M059J (cell line): Measurements from ENCODE around the gene SETDB1. TPM values are rescaled to one million over a fixed set of nuclear protein-coding genes. Genes with fewer than 3 reads are reported as not detected.

Experiments used
- DNase-seq: peaks from one replicate; pipeline ENCODE4 v3.0.0-alpha.2; 2012; ENCODE audit warnings: low read depth
- total RNA-seq: library from RNA; depleted of rRNA; stranded (reverse); fragments of >200 nt; shearing (Covaris generic); gene quantifications from 2 replicates; pipeline ENCODE4 v1.2.3, GENCODE V29; 2014

The SETDB1 gene
- total RNA-seq, 1 experiment from 2014 or later, result 27.8 TPM

DNA sequence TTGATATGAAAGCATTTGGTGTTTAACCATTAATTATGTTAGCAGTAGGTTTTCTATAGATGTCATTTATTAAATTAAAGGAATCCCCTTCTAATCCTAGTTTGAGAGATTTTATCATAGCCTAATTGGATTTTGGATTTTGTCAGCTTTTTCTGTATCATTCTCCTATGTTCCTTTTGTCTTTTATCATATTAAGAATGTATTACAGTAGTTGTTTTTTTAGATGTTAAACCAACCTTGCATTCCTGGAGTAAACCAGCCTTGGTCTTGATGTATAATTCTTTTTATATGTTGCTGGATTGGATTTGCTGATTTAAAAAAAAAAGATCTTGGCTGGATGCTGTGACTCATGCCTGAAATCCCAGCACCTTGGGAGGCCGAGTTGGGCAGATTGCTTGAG is 5.6 kb downstream of the SETDB1 start:
- peak; percentile 58 for DNase-seq

DNA sequence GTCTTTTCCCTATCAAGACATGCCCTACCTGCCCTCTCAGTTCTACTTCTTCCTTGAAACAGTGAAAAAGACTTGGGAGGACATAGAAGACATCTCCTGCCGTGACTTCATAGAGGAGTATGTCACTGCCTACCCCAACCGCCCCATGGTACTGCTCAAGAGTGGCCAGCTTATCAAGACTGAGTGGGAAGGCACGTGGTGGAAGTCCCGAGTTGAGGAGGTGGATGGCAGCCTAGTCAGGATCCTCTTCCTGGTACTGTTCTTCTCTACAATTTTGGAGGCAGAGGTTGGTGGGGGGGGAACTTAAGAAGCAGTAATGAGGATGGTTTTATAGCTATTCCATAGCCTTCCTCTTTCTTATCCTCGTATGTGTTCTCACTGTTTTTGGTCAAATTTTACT is 18.7 kb downstream of the SETDB1 start:
- no peak for DNase-seq

DNA sequence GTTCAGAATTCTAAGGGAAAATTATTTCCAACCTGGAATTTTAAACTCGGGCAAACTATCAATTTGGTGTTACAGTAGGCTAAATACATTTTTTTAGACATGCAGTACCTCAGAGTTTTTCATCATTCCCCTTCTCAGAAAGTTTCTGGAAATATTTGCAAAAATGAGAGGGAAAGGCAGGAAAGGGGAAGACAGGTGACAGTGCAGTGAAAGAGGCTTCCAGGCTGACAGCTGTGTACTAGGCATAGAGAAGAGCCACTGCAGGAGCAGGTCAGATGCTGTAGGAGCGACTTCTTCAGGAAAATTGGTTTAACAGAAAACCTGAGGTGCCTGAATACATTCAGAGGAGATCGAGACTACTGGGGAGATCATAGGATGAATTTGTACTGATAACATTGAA is 28.5 kb downstream of the SETDB1 start:
- DNase-seq, result no peak

DNA sequence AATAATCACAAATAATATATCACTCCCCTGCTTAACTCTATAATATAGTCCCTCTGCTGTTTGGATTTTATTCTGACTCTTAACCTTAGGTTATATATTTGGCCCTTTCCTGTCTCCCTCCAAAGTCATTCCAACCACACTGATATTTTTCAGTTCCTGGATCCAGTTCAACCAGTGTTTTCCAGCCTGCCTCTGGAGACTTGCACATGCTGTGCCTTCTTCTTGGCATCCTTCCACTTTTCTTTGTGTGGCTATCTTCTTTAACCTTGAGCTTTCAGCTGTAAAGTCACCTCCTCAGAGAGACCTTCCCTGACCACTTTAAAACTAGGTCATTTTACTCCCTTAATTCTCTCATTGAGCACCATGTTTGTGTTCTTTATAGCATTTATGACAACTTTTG is 29.1 kb downstream of the SETDB1 start:
- DNase-seq, result no peak

DNA sequence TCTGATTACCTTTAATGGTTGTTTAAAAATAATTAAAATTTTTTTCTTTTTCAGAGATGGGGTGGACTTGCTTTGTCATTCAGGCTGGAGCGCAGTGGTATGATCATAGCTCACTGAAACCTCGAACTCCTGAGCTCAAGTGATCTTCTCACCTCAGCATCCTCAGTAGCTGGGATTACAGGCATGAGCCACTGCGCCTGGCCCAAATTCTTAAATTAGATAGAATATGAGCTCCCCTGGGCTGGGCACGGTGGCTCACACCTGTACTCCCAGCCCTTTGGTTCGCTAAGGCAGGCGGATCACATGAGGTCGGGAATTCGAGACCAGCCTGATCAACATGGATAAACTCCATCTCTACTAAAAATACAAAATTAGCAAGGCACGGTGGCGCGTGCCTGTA is 31.5 kb downstream of the SETDB1 start:
- DNase-seq, result no peak

DNA sequence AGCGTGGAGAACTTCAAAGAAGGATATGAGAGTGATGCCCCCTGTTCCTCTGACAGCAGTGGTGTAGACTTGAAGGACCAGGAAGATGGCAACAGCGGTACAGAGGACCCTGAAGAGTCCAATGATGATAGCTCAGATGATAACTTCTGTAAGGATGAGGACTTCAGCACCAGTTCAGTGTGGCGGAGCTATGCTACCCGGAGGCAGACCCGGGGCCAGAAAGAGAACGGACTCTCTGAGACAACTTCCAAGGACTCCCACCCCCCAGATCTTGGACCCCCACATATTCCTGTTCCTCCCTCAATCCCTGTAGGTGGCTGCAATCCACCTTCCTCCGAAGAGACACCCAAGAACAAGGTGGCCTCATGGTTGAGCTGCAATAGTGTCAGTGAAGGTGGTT is 34.5 kb downstream of the SETDB1 start:
- DNase-seq, result no peak

DNA sequence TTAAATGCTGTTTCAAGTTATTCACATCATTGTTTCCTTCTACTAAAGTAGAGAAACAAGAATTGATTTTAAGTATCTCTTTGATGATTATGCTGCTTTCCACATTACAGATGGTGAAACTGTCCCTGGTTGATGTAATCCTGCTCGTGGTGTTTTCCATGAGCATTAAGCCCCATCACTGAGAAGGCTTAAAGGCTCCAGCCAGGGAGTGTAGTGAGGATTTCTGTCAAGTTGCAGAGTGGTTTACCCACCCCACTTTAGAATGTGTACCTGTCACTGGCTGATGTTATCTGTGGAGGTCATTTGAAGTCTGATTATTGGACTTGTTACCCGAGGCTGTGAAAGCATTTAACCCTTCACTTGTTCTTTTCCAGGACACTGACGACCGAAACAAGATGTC is 35.6 kb downstream of the SETDB1 start:
- DNase-seq, result no peak

DNA sequence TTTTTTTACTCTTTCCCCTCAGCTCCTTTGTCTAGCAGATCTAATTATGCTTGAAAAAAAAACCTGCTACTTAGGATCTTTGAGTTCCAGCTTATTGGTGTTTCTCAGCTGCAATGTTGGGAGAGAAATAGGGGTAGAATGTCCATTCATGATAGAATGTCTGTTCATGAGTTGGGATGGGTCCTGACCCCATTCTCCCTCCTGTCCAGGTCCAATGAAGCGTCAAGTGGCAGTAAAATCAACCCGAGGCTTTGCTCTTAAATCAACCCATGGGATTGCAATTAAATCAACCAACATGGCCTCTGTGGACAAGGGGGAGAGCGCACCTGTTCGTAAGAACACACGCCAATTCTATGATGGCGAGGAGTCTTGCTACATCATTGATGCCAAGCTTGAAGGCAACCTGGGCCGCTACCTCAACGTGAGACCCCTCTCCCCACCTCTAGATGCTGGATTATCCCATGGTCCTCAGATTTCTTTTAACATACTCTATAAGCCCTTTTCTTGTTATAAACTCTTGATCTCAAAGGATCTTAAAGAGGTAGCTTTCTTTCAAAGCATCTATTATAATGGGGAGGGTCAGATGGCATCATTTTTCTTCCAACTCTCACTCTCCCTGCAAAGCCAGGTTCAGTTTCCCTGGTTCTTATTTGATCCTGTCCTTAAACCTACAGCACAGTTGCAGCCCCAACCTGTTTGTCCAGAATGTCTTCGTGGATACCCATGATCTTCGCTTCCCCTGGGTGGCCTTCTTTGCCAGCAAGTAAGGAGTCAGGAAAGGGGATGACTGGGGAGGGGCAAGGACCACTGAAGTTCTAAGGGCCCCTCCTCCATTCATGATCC is 37.4 kb downstream of the SETDB1 start:
- DNase-seq, result no peak

DNA sequence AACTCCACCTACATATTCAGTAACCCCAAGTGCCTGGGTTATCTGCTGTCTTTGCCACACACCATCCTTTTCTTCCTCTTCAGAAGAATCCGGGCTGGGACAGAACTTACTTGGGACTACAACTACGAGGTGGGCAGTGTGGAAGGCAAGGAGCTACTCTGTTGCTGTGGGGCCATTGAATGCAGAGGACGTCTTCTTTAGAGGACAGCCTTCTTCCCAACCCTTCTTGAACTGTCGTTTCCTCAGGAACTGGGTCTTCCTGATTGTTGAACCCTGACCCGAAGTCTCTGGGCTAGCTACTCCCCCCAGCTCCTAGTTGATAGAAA is 38.0 kb downstream of the SETDB1 start:
- no peak for DNase-seq

DNA sequence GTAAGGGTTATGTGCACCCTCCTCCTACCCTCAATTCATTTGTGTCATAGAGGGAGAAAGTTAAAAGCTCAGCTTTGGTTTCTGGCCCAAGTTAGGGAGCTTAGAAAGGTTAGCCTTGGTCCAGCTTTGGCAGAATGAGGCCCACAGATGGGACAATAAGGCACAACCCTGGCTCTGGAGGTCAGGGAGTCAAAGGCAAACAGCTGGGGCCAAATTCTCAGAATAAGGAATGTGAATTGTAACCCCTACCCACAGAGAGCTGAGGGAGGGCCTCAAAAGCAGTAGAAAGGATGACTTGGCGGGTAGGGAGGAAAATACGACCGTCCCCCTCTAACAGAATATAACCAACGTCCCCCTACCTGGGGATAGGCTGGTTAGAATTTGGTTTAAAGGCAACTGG is 39.4 kb downstream of the SETDB1 start:
- no peak for DNase-seq

DNA sequence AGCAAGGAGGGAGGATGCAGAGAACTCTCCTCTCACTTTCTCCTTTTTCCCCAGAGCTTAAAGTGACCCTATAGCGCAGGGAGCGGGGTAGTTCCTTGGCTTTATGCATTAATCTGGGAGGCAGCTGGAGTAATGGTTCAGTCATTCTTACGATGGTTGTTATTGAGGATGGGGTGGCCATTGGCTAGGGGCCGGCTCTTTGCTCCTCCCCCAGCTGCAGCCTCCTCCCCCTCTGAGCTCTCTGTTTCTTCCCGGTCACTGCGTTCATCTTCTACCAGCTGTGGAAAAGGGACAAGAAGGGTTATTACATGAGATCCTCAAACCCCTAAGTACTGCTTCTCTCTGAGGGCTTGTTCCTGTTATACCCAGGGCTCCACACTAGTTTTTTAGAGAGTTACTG is 39.8 kb downstream of the SETDB1 start:
- no peak for DNase-seq

DNA sequence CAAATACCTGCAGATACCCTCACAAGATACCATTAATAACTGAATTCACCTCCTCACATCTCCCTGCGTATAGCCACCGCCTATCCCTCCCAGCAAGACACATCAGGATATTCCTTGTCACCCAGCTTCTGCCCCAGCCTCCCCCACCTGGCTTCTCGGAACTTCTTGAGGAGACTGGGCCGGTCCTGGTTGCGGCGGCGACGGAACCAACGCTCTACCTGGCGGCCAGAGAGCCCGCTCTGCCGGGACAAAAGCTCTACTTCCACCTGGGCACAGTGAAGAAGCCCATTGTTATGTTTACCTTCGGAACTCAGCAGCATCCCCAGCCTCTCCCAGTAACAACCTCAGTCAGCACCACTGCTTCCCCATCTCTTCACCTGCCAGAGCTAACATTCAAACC is 41.8 kb downstream of the SETDB1 start:
- DNase-seq, result no peak

DNA sequence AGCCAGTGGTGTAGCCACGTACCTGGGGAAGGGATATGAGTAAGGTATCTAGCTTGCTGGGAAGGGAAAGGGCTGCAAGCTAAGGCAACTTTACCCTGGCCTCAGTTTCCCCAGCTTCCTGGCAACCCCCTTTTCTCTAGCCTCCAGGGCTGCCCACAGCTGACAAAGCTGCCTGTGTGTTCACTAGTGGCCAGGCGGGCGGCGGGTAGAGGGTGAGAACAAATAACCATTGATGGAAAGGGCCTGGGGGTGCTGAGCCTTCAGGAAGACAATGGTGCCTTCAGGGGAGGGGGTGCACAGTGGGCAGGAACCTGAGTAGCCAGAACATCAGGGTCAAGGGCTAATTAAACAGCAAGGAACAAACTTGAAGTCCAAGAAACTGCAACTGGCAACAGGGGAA is 42.3 kb downstream of the SETDB1 start:
- no peak for DNase-seq

DNA sequence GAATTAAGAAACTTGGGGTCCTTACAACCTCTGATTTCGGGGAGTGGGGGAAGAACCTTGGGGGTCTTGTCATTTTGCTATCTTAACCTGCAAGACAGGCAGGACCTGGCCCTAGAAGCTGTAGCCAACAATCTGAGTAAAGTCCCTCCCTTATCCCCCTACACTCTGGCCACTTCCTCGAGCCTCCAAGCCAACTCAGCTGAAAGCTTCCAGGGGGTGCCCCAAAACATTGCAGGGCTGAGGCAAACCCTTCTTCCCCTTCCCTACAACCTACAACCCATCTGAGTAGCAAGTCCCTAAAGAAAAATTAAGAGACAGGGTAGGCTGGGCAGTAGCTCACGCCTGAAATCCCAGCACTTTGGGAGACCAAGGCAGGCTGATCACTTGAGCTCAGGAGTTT is 43.5 kb downstream of the SETDB1 start:
- no peak for DNase-seq

DNA sequence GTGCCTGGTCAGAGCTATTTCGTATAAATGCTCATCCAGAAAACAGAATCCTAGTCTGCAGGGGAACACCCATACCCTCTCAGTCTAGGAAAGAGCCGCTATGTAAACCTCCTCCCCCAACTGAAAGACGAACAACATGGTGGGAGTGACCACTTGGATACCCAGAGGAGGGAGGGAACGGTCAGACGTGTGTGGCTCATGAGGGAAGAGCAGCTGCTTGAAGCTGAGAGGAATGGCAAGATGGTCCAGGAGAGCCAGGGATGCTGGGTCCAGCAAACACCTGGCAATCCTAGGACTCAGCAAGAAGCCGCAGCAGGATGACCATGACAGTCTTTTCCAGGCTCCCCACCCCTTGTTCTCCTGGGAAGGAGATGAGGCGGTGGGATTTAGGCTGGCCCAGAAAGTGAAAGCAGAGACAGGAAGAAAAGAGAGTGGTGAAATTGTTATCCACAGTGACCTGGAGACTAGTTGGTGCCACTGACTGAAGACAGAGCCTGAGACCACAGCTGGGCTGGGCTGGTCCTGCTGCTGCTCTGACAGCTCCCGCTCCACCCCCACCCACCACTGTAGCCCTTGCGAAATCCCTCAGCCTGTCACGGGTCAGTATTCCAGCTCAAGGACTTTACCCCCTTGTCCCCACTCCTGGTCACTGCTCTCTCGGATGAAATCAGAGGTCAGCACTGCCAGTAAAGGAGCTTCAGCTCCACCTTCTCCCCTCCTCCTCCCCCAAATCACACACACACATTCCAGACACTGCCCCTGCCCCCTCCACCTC is 44.8 kb downstream of the SETDB1 start:
- no peak for DNase-seq

DNA sequence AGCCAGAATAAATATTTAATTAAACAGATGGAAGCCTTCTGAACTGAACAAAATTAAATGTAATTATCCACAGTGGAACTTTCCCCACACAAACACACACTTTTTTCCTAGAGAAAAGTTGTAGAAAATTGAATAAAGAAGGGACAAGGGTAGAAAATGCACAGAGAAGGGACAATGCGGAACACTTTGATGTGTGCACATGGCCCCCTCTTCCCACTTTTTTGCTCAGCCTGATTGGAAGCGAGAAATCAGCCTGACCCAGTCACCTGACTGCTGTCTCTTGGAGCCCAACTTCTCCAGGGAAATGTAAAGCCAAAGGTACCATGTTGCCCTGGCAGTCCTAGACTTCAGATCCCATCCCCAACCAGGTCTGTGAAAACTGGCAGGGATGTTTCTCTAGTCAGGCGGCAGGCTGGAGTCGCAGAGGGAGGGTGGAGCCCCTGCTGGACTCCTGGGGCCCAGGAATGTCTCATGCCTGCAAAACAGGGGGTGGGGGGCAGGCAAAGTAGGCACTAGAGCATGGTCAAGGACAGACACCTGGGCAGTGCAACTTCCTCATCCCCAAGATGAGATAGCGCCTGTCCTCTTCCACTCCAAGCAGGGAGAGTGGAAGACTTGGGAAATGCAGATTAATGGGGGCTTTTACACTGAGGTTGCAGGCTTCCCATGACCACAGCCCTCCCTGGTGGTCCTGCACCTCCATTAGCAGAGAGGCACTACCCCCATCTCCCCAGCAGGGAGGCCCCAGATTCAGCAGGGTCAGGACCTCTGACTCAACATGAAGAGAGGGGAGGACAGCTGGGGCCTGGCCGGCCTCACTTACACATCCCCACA is 45.6 kb downstream of the SETDB1 start:
- no peak for DNase-seq

DNA sequence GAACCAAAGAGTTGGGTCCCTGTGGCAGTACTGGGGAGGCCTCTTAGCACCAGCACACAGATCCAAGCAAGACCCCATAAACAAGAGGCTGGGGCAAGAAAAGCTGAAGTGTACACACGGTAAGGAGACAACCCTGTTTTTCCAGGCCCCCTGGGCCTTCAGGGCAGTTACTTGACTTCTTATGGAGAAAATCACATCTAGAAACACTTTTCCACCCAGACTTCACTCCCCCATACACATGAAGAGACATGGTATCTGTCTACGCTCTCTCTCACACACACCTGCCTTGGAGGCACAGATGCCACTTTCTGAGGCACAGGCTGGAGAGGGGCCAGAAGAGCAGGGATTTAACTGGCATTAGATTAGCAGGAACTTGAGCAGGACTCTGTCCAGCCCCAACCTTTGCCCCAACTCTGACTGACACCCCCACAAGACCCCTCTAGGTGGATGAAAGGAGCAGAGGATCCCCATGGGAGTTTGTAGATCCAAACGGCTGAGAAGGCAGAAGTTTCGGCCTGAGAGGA is 46.3 kb downstream of the SETDB1 start:
- no peak for DNase-seq

DNA sequence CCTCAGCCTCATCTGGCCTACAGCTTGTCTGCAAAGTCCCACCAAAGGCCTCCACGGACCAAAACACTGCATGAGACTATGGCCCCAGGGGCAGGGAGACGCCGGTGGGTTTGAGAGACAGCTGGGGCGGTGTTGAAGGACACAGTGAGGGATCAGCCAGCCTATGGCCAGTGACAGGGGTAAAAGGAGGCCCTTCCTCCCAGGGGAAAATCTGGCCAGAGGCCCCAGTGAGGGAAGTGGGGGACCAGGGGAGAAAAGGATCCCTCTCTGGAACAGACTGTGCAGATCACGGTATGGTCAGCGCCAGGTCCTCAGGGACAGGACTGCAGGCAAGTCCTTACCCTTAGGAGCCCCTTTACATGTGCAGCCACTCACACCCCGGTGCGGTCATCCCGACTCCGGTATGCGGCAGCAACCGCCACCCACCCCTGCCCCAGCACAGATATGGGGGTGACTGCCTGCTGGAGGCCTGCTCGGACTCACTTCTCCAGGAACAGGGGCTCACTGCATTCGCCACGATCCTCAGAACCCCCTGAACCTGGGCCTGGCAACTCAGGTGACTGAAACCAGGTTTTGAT is 47.2 kb downstream of the SETDB1 start:
- no peak for DNase-seq

DNA sequence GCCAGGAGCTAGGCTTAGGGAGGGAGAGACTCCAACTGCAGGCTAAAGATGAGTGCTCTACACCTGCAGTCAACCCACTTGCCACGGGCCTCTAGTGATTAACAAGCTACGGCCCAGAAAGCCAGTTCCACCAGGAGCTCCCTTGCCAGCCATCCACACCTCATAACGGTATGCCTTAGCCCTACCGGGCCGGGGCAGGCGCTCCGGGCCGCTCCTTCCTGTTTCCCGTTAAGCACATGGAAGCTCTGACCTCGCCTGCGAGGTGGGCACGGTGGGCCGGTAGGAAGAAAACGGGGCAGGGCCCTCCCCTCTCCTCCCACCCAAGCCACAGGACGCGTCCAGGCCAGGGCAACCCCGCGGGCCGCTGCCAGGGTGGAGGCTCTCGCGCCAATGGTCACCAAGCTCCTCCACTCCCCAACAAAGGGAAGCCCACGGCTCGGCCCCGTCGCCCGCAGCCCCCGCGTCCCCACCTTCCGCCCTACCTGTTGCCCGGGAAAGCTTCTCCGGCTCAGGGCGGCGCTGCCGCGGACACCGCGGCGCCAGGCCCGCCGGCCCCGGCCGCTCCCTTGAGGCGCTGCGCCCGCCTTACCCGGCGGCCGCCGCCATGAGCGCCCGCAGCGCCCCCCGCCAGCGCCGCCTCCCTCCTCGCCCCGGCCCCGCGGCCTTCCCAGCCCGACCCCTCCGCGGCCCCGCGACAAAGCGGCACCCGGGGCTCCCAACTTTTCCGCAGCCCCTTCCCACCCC is 47.8 kb downstream of the SETDB1 start:
- peak; percentile 31 for DNase-seq

DNA sequence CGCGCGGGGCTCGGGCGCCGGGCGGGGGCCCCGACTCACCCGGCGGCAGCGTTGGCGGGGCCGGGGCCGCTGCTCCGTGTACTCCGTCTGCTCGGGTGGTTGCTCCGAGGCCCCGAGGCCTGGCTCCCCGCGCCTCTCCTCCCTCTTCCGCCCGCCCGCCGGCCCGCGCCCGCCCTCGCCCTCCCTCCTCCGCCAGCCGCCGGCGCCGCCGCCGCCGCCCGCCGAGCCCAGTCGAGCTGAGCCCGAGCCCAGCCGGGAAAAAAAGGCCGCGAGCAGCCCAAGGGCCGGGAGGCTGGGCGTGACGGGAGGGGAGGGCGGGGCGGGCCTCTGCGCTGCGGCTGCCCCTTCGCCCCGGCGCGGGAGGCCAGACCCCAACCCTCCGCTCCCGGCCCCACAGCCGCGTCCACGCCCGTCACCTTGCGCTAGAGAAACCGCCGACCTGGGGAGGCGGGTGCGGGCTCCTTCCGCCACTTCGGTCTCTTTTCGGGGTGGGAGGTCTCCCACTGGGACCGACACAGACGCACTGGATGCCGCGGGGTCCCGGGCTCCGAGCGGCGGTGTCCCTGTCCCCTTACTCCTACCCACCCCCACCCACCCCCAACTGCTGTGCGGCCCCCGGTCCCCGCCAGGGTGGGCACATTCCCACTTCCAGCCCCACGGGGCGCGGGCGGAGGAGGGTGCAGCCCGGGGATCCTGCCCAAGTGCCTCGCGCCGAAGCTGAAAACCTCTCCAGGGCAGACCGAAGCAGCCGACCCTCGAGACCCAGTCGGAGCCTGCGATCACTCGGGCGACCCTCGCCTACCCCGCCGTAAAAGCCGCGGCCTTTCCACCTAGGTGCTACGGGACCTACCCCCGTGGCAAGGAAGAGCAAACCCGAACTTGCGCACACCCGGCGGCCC is 48.7 kb downstream of the SETDB1 start, which contains the start of gene CERS2:
CERS2 (minus strand) TSS at position 256 of the 899 bp plus-strand sequence. CDS start 5,745 bp downstream, outside the sequence.
- peak; percentile 78 for DNase-seq
